Endothelial cell of umbilical vein (primary cell): Measurements from ENCODE around the gene GALNT2. TPM values are rescaled to one million over a fixed set of nuclear protein-coding genes. Genes with fewer than 3 reads are reported as not detected.

ENCODE experiments used
- BruUV-seq: library from RNA; stranded (reverse); fragments of 400-500 nt; replicated peaks from 2 replicates; lab custom pipeline; 2021; lab: Mats Ljungman, UMichigan
- CTCF ChIA-PET: fragments of 300-600, 350-600 bp; sonication (Branson Sonifier 250); formaldehyde crosslinking; loops from one replicate; lab custom pipeline; 2021; ENCODE audit warnings: antibody characterized with exemption, inconsistent platforms; lab: Charles Lee
- POLR2A ChIA-PET: fragments of 300-600, 350-600 bp; sonication (Branson Sonifier 250); formaldehyde crosslinking; loops from one replicate; lab custom pipeline; 2021; ENCODE audit warnings: antibody characterized with exemption, inconsistent platforms; lab: Charles Lee
- DNase-seq: peaks from one replicate; pipeline ENCODE4 v3.0.0-alpha.2; 2011; ENCODE audit warnings: low read depth, low spot score
- FAIRE-seq: peaks from 2 replicates; lab custom pipeline; 2011; peaks lifted over from hg19 to GRCh38; lab: Jason Lieb, UNC
- H2AFZ ChIP-seq: 2 replicates; pipeline ENCODE4 v1.6.0; 2012; ENCODE audit warnings: low read depth, low read length, control low read depth, inconsistent platforms
- H3K27ac ChIP-seq: 2 replicates; pipeline ENCODE4 v1.5.1; 2011; ENCODE audit warnings: low read depth, mild to moderate bottlenecking, control low read depth, low read length, moderate library complexity; ENCODE audit not compliant: insufficient read depth
- H3K27me3 ChIP-seq, 2 experiments: 2 replicates each; pipeline versions ENCODE4 v1.6.0 to v1.6.1; 2011; ENCODE audit warnings: low read length in 2 of 2, mixed read lengths in 1 of 2; ENCODE audit not compliant: control insufficient read depth in 2 of 2, insufficient read depth in 2 of 2
- H3K36me3 ChIP-seq, 2 experiments: 2 replicates in 1 of 2; 3 replicates in 1 of 2; pipeline ENCODE4 v1.5.1; 2011; ENCODE audit warnings: low read length in 2 of 2, mild to moderate bottlenecking in 1 of 2, moderate library complexity in 1 of 2; ENCODE audit not compliant: control insufficient read depth in 2 of 2, insufficient read depth in 2 of 2; ENCODE audit errors: extremely low read depth in 1 of 2
- H3K4me1 ChIP-seq: 3 replicates; pipeline ENCODE4 v1.5.1; 2011; ENCODE audit warnings: mild to moderate bottlenecking, low read length; ENCODE audit not compliant: control insufficient read depth, insufficient read depth; ENCODE audit errors: extremely low read depth
- H3K4me2 ChIP-seq: 2 replicates; pipeline ENCODE4 v1.6.1; 2011; ENCODE audit warnings: low read length, control low read depth, mixed read lengths; ENCODE audit not compliant: insufficient read depth
- H3K4me3 ChIP-seq, 3 experiments: fragments of 200-600 bp in 1 of 3; sonication (generic), shearing (Covaris generic) in 1 of 3; replicated peaks in 1 of 3; 2 replicates each; pipeline ENCODE4 v1.5.1; 2011 to 2016; ENCODE audit warnings: control low read depth in 3 of 3, low read length in 3 of 3, mild to moderate bottlenecking in 2 of 3, inconsistent platforms in 1 of 3, low read depth in 1 of 3, moderate library complexity in 1 of 3; ENCODE audit not compliant: insufficient read depth in 1 of 3
- H3K79me2 ChIP-seq: 2 replicates; pipeline ENCODE4 v1.6.0; 2012; ENCODE audit warnings: low read length, inconsistent platforms; ENCODE audit not compliant: control insufficient read depth, insufficient read depth
- H3K9ac ChIP-seq: replicated peaks from 2 replicates; pipeline ENCODE3; 2011; ENCODE audit warnings: low read length, control low read depth; ENCODE audit not compliant: insufficient read depth; ENCODE audit errors: extremely low read depth
- H3K9me1 ChIP-seq: replicated peaks from 3 replicates; pipeline ENCODE4 v1.6.0; 2011; ENCODE audit warnings: mild to moderate bottlenecking, low read length; ENCODE audit not compliant: control insufficient read depth, insufficient read depth; ENCODE audit errors: extremely low read depth
- H3K9me3 ChIP-seq: replicated peaks from 2 replicates; pipeline ENCODE4 v1.5.1; 2012; ENCODE audit warnings: low read length, inconsistent platforms; ENCODE audit not compliant: control insufficient read depth, insufficient read depth
- H4K20me1 ChIP-seq: replicated peaks from 2 replicates; pipeline ENCODE3; 2011; ENCODE audit warnings: mild to moderate bottlenecking, low read length; ENCODE audit not compliant: control insufficient read depth, insufficient read depth; ENCODE audit errors: extremely low read depth
- CTCF ChIP-seq, 2 donors: IDR thresholded peaks; 1 replicate in 1 of 2; 2 replicates in 1 of 2; pipeline ENCODE4 v1.5.1; 2011; ENCODE audit warnings: low read length in 2 of 2, mild to moderate bottlenecking in 2 of 2, moderate library complexity in 2 of 2, control low read depth in 1 of 2, inconsistent platforms in 1 of 2, low read depth in 1 of 2; ENCODE audit not compliant: insufficient read depth in 1 of 2; ENCODE audit errors: extremely low read depth in 1 of 2
- EZH2 ChIP-seq: IDR thresholded peaks from 2 replicates; pipeline ENCODE4 v1.6.1; 2012; ENCODE audit warnings: borderline replicate concordance, low read depth, mild to moderate bottlenecking, moderate library complexity, low read length, inconsistent platforms; ENCODE audit not compliant: severe bottlenecking
- FOS ChIP-seq: IDR thresholded peaks from 2 replicates; pipeline ENCODE4 v1.6.1; 2011; ENCODE audit warnings: mild to moderate bottlenecking, low read length, moderate library complexity, borderline replicate concordance; ENCODE audit not compliant: insufficient read depth
- GATA2 ChIP-seq: IDR thresholded peaks from 2 replicates; pipeline ENCODE4 v1.7.0; 2011; ENCODE audit warnings: low read depth, mild to moderate bottlenecking, moderate library complexity, mixed read lengths, low read length; ENCODE audit not compliant: insufficient read length, insufficient read depth
- JUN ChIP-seq: IDR thresholded peaks from 2 replicates; pipeline ENCODE4 v1.6.1; 2011; ENCODE audit warnings: borderline replicate concordance, low read depth; ENCODE audit not compliant: insufficient read length, insufficient read depth
- MAX ChIP-seq: IDR thresholded peaks from 2 replicates; pipeline ENCODE4 v1.6.1; 2011; ENCODE audit not compliant: insufficient read depth, insufficient read length
- MYC ChIP-seq: IDR thresholded peaks from one replicate; pipeline ENCODE4 v1.6.1; 2011; ENCODE audit warnings: mild to moderate bottlenecking, low read depth, low read length
- POLR2A ChIP-seq: IDR thresholded peaks from 2 replicates; pipeline ENCODE4 v1.6.1; 2012; ENCODE audit warnings: low read depth, mild to moderate bottlenecking, control low read depth, low read length
- POLR2AphosphoS5 ChIP-seq: IDR thresholded peaks from 2 replicates; pipeline ENCODE4 v1.6.1; 2012; ENCODE audit warnings: low read depth, mild to moderate bottlenecking, control low read depth, low read length, moderate library complexity; ENCODE audit not compliant: insufficient read depth
- dilution Hi-C: fragments of 300-500 bp; cut with MboI; formaldehyde crosslinking; loops from one replicate; pipeline ENCODE4 v1.15.0; 2019; ENCODE audit warnings: low sequenced_read_pairs; ENCODE audit not compliant: extremely low pct_ligation_motif_present
- intact Hi-C: fragments of 100-400 bp; cut with micrococcal nuclease; formaldehyde crosslinking; loops from one replicate; pipeline ENCODE4 v1.10.0; 2022
- polyA plus RNA-seq, 4 experiments: library from polyadenylated mRNA; depleted of rRNA in 3 of 4; stranded (reverse) in 3 of 4; unstranded in 1 of 4; fragments of >200 nt; gene quantifications; 2 replicates each; pipeline versions ENCODE4 v1.2.1 to v1.2.3, GENCODE V29; 2011 to 2012; ENCODE audit warnings: missing spikeins in 1 of 4
- total RNA-seq: library from RNA; stranded (reverse); gene quantifications from 2 replicates; pipeline ENCODE4 v1.2.3, GENCODE V29; 2021

Gene GALNT2
- total and polyA plus RNA-seq, 2 donors (not counting 3 experiments of a cell fraction or from before 2014, with no cell fraction given) = 56.3 to 77.5 TPM

DNA sequence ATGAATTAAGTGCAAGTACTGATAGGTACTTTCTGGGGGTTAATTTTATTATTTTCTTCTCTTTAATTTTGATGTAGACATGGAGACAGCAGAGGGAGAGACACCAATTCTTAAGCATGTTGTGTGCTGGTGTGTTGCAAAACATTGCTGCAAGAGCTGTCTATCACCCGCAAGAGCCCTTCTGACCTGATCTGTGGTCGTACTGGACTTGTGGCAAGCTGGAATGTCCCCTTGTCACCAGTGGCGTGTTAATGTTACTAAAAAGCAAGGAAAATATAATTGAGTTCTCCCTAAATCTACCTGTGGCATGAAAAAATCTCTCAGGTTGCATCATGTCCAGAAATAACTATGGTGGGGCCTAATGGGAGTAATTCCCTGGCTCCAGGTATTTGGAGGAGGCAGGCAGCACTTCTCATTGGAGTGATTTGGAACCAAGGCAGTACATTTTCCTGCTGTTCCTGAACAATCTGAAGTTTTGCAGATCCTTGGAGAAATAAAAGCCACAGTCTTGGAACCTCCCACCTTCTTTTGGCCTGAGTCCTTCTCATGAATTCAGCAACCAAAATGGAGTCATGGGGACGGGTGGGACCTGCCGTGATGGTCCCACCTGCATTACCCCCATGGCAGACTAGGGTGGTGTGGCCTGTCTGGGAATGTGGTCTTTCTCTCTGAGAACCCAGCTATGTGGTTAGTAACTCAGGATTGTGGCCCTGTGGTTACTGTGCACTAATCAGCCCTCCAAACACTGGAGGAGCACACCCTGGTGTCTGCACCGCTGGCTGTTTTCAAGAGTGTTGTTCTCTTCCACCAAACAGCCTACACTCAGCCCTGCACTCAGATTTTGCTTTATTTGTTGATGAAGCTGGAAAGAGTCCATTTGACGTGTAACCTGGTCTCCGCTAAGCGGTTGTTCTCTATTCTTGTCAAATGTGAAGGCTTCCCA, 57.4 kb downstream of the GALNT2 start:
- Histone ChIP-seq H3K4me3 (no peak overlapping the region), H4K20me1 (peaks cover 3% of the 10 kb centered on the region), H3K9ac (no peak overlapping the region), H3K4me2 (no peak overlapping the region), H3K9me3 (no peaks in the 10 kb centered on the region), H3K27ac (no peak overlapping the region), H2AFZ (no peak overlapping the region), H3K27me3 (no peaks in the 10 kb centered on the region), H3K36me3 (no peaks in the 10 kb centered on the region), H3K9me1 (no peaks in the 10 kb centered on the region), H3K4me1 (no peaks in the 10 kb centered on the region), H3K79me2 (peaks cover 9% of the 10 kb centered on the region)
- ChIA-PET POLR2A (no interaction called here), CTCF (no interaction called here)
- intact Hi-C loops (no loop called here), dilution Hi-C loops (no loop called here)
- no TSS peak for BruUV-seq
- FAIRE-seq = no peak
- TF ChIP-seq FOS (no peak), CTCF (IDR thresholded peaks at IDR 0.05; ENCODE audit: extremely low read depth in 1 of 2, insufficient read depth in 1 of 2, low read depth in 1 of 2, low read length in 2 of 2) (no peak), MYC (no peak), POLR2A (no peak), POLR2AphosphoS5 (no peak), GATA2 (no peak), EZH2 (no peak), MAX (no peak), JUN (no peak)
- no peak for DNase-seq
